BLaER1 (cell line): ENCODE results near the gene TEK.

Experiments used
- H3K27ac ChIP-seq: shearing (Covaris generic); formaldehyde crosslinking; 2 replicates; pipeline ENCODE4 v1.8.1; 2022
- H3K27me3 ChIP-seq: shearing (Covaris generic); formaldehyde crosslinking; 2 replicates; pipeline ENCODE4 v1.8.1; 2022
- H3K36me3 ChIP-seq: shearing (Covaris generic); formaldehyde crosslinking; 2 replicates; pipeline ENCODE4 v1.8.1; 2022
- H3K4me1 ChIP-seq: shearing (Covaris generic); formaldehyde crosslinking; 2 replicates; pipeline ENCODE4 v1.8.1; 2022
- H3K4me2 ChIP-seq: shearing (Covaris generic); formaldehyde crosslinking; 2 replicates; pipeline ENCODE4 v1.8.1; 2022
- H3K4me3 ChIP-seq: shearing (Covaris generic); formaldehyde crosslinking; 2 replicates; pipeline ENCODE4 v1.8.1; 2022
- H3K9ac ChIP-seq: shearing (Covaris generic); formaldehyde crosslinking; 2 replicates; pipeline ENCODE4 v1.8.1; 2022
- H3K9me3 ChIP-seq: shearing (Covaris generic); formaldehyde crosslinking; 2 replicates; pipeline ENCODE4 v1.8.1; 2022
- H4K20me1 ChIP-seq: shearing (Covaris generic); formaldehyde crosslinking; 2 replicates; pipeline ENCODE4 v1.8.1; 2022
- Cebpa-rat ChIP-seq: shearing (Covaris generic); IDR thresholded peaks from 2 replicates; pipeline ENCODE4 v1.8.1; 2022

The TEK gene

DNA sequence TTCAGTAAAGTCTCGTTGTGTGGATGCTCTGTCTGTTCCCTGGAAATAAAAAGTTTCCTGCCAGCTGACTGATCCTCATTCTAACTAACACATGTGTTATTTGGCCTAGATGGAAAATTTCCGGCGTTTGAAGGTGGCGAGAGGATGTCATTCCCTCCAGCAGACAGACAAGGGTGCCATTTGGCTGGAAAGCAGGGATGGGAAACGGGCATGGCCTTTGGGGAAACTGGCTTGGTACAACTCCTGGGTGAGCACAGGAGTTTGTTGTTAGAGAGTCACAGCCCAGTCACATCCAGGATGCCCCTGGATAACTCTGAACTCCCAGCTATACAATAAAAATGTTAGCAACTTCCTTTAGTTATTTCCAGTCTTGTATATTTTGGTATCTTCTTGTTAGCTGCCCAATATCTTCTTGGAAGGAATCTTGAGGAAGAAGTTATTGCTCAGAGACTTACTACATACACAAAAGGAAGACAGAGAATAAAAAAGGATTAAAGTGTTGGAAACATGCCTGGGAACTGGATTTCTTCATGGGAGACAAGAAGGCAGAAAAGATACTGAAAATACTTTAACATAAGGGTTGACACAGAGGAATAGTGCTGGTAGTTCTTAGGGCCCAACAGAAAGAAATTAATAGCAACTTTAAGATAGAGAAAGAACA lies 41.9 kb downstream of the TEK start:
- TF ChIP-seq Cebpa-rat = no peak
- Histone ChIP-seq H3K4me3 (no peak overlapping the region), H3K36me3 (no peaks in the 10 kb centered on the region), H3K4me2 (no peak overlapping the region), H3K9me3 (no peaks in the 10 kb centered on the region), H3K27me3 (no peaks in the 10 kb centered on the region), H3K4me1 (no peaks in the 10 kb centered on the region), H3K27ac (no peak overlapping the region), H4K20me1 (no peaks in the 10 kb centered on the region), H3K9ac (no peak overlapping the region)

DNA sequence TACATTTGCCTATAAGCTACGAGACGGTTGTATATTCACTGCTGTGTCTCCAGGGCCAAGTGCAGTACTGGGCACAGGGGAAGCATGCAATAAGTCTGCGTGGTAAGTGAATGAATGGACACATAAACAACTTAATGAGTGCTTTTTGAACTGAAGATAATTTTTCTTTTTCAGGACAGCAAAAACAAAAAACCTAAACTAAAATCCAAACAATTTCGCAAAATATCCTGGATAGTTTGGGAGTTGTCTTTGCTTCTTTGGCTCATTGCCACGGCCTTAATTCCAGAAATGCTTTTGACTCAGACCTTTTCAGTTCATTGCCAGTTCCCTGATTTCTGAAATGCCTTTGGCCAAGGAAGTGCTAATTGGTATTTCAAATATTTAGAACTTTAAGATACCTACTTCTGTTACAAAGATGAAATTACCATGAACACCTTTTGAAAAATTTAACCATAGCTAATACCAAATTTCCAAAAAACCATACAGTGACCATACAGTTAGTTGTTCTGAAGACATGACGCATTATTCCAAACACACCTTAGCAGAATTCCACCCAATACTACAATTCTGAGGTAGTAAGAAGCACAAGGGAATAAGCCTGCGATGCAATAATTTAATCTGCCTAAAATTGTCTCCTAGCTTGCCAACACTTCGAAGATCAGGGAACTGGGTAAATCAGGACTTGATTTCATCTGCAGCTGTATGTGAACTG lies 42.8 kb downstream of the TEK start:
- Histone ChIP-seq H3K27me3 (no peaks in the 10 kb centered on the region), H3K9ac (no peak overlapping the region), H3K4me1 (no peaks in the 10 kb centered on the region), H3K4me2 (no peak overlapping the region), H4K20me1 (no peaks in the 10 kb centered on the region), H3K9me3 (no peaks in the 10 kb centered on the region), H3K4me3 (no peak overlapping the region), H3K27ac (no peak overlapping the region), H3K36me3 (no peaks in the 10 kb centered on the region)
- TF ChIP-seq Cebpa-rat = no peak

DNA sequence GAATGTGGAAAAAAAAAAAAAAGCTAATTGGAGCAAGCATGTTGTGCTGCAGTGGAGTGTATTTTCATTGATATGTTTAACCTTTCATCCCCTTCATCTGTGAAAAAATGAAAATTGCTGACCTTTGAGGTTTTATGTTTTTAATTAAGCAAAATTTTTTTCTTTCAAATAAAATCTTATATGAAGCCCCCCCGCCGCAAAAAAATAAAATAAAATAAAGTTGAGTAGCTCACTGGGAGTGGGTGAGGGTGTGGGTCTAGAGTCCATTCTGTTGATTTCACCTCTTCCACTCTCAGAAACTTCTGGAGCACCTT lies 43.3 kb downstream of the TEK start:
- H3K9ac ChIP-seq = no peak overlapping the region
- H3K4me2 ChIP-seq = no peak overlapping the region
- no peak for TF ChIP-seq Cebpa-rat
- no peaks in the 10 kb centered on the region for H3K9me3 ChIP-seq
- no peak overlapping the region for H3K27ac ChIP-seq
- no peaks in the 10 kb centered on the region for H3K27me3 ChIP-seq
- no peaks in the 10 kb centered on the region for H3K4me1 ChIP-seq
- no peak overlapping the region for H3K4me3 ChIP-seq
- no peaks in the 10 kb centered on the region for H3K36me3 ChIP-seq
- H4K20me1 ChIP-seq = no peaks in the 10 kb centered on the region

DNA sequence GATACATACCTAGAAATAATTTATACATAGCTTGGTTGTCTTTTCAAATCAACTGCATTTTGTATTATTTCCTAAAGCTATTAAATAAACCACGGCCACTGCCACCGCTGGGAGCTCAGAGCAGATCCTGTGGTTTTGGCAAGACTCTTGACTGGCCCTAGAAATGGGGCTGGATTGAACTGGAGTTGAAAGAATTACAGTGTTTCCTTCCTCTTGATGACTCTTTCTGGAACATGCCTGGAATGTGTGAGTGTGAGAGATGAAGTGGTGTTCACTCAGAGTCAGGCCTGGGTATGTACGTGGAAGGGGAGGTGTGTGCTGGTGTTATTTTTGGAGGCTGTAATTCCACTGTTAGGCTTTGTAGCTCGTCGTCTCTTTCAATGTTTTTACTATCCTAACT lies 45.9 kb downstream of the TEK start:
- H3K27me3 ChIP-seq = no peaks in the 10 kb centered on the region
- H3K9ac ChIP-seq = no peak overlapping the region
- H4K20me1 ChIP-seq = no peaks in the 10 kb centered on the region
- no peaks in the 10 kb centered on the region for H3K9me3 ChIP-seq
- H3K4me2 ChIP-seq = no peak overlapping the region
- no peaks in the 10 kb centered on the region for H3K36me3 ChIP-seq
- no peak for TF ChIP-seq Cebpa-rat
- no peak overlapping the region for H3K4me3 ChIP-seq
- no peak overlapping the region for H3K27ac ChIP-seq
- H3K4me1 ChIP-seq = no peaks in the 10 kb centered on the region

DNA sequence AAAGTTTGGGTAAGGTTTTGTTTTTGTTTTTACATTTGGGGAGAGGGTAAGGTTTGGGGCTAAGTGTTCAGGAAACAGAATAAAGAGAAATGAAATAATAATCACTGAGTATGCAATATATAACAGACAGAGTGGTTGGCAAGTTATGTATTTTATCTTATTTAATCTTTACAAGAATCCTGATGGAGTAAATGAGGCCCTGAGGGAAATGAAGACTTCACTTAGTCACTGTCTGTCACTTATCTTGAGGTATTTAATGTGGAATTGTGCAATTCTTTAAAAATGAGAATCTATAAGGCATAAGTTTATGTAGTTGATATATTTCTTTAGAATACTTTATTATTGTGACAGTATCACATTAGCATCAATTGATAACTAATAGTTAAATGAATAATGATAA lies 48.1 kb downstream of the TEK start:
- Histone ChIP-seq H3K4me3 (no peak overlapping the region), H3K9me3 (no peaks in the 10 kb centered on the region), H3K9ac (no peak overlapping the region), H3K27me3 (no peaks in the 10 kb centered on the region), H3K36me3 (no peaks in the 10 kb centered on the region), H3K27ac (no peak overlapping the region), H3K4me1 (no peaks in the 10 kb centered on the region), H3K4me2 (no peak overlapping the region), H4K20me1 (no peaks in the 10 kb centered on the region)
- TF ChIP-seq Cebpa-rat = no peak

DNA sequence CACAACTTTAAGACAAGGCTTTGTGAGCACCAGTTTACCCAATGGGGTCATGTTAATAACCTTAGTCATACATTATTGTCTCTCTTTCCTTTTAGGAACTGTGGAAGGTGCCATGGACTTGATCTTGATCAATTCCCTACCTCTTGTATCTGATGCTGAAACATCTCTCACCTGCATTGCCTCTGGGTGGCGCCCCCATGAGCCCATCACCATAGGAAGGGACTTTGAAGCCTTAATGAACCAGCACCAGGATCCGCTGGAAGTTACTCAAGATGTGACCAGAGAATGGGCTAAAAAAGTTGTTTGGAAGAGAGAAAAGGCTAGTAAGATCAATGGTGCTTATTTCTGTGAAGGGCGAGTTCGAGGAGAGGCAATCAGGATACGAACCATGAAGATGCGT lies 48.7 kb downstream of the TEK start:
- Histone ChIP-seq H3K4me1 (no peaks in the 10 kb centered on the region), H3K27ac (no peak overlapping the region), H4K20me1 (no peaks in the 10 kb centered on the region), H3K27me3 (no peaks in the 10 kb centered on the region), H3K9me3 (no peaks in the 10 kb centered on the region), H3K36me3 (no peaks in the 10 kb centered on the region), H3K4me2 (no peak overlapping the region), H3K4me3 (no peak overlapping the region), H3K9ac (no peak overlapping the region)
- TF ChIP-seq Cebpa-rat = no peak

DNA sequence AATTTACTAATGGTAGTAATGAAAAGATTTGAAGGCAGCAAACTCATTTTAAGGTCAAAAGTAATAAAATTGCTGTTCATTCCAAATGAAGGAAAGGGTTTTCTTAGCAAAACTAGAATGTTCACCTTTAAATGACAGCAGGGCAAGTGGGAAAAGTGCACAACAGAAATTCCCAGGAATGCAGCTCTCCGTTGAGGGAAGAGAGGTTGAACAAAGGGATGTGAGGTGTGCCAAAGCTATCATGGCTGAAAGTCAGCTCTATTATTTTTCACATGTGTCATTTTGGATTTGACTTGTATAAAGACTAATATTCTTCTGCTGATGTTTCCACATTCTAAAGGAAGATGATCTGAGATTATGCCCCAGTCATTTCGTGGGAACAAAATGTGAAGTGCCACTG lies 51.6 kb downstream of the TEK start:
- Histone ChIP-seq H4K20me1 (no peaks in the 10 kb centered on the region), H3K9me3 (no peaks in the 10 kb centered on the region), H3K27ac (no peak overlapping the region), H3K4me3 (no peak overlapping the region), H3K27me3 (no peaks in the 10 kb centered on the region), H3K4me2 (no peak overlapping the region), H3K36me3 (no peaks in the 10 kb centered on the region), H3K9ac (no peak overlapping the region), H3K4me1 (no peaks in the 10 kb centered on the region)
- TF ChIP-seq Cebpa-rat = no peak

DNA sequence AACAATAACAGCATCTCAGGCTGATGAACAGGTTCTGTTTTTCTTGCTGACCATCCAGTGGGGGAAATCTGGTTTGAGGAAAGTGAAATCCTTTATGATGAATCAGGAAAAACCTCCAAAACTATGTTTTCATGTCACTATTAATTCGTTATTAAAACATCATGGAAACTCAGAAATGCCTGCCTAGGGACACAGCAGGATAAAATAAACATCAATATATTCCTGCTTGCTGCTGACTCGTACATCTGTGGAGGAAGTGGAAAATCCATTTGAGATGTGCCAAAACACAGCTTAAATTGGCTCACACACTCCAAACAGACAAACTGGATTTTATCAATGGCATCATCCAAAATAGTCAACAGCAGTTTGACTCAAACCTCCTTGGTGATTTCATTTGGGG lies 53.0 kb downstream of the TEK start:
- no peaks in the 10 kb centered on the region for H4K20me1 ChIP-seq
- H3K4me2 ChIP-seq = no peak overlapping the region
- H3K27ac ChIP-seq = no peak overlapping the region
- TF ChIP-seq Cebpa-rat = no peak
- H3K9ac ChIP-seq = no peak overlapping the region
- H3K36me3 ChIP-seq = no peaks in the 10 kb centered on the region
- H3K27me3 ChIP-seq = no peaks in the 10 kb centered on the region
- no peaks in the 10 kb centered on the region for H3K9me3 ChIP-seq
- H3K4me3 ChIP-seq = no peak overlapping the region
- H3K4me1 ChIP-seq = no peaks in the 10 kb centered on the region

DNA sequence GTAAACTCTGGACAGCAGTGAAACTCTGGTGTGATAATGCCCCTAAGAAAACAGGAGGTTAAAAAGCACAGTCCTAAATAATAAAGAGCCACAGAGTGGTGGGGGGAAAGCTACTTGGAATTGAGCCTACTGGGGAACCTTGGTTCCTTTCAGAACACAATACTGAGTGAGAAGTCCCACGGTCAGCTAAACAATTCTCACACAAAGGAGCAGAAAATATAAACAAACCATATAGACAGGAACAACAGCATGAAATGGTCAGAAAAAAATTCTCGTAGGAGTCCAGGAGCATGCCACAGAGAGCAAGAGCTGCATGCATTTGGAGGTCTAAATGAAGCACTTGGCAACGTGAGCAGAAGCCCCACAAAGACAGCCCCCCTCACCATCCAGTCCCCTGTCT lies 56.0 kb downstream of the TEK start:
- Histone ChIP-seq H3K27ac (no peak overlapping the region), H3K4me2 (no peak overlapping the region), H3K36me3 (no peaks in the 10 kb centered on the region), H3K27me3 (no peaks in the 10 kb centered on the region), H4K20me1 (no peaks in the 10 kb centered on the region), H3K9me3 (peaks cover 8% of the 10 kb centered on the region), H3K4me1 (no peaks in the 10 kb centered on the region), H3K4me3 (no peak overlapping the region), H3K9ac (no peak overlapping the region)
- no peak for TF ChIP-seq Cebpa-rat

DNA sequence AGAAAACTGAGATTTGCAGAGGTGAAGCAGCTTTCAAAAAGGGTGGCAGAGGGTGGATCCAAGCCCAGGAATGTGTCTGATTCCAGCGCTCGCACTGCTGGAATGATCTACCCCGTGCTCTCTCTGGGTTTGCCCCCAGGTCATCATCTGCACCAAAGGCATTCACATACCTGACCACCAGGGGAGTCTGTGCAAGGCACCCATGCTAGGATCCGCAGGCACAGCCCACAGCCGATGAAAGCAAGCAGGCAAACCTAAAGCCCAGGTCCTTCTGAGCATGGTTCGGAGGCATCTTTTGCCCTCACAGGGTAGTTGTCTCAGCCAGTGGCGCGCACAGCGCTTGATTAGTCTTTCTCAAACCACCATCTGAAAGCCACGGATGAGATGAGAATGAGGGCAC lies 56.6 kb downstream of the TEK start:
- Histone ChIP-seq H3K4me2 (no peak overlapping the region), H3K9ac (no peak overlapping the region), H3K4me1 (no peaks in the 10 kb centered on the region), H3K36me3 (no peaks in the 10 kb centered on the region), H3K9me3 (peaks cover 14% of the 10 kb centered on the region), H3K27me3 (no peaks in the 10 kb centered on the region), H3K27ac (no peak overlapping the region), H3K4me3 (no peak overlapping the region), H4K20me1 (no peaks in the 10 kb centered on the region)
- TF ChIP-seq Cebpa-rat = no peak

DNA sequence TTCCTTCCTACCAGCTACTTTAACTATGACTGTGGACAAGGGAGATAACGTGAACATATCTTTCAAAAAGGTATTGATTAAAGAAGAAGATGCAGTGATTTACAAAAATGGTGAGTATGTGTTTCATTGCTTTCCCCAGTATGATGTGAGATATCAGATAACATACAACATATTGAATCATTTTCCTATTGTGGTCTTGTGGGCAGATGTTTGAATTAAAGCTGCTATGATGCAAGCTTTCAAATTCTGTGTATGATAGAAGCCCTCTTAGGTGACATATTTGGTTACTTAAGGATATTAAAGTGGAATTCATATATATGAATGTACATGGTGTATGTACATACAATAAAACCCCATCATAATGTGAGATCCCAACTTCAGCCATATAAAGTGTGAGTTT lies 59.5 kb downstream of the TEK start:
- Histone ChIP-seq H3K4me3 (no peak overlapping the region), H3K4me2 (no peak overlapping the region), H4K20me1 (no peaks in the 10 kb centered on the region), H3K4me1 (no peaks in the 10 kb centered on the region), H3K9me3 (peaks cover 14% of the 10 kb centered on the region), H3K27ac (no peak overlapping the region), H3K36me3 (no peaks in the 10 kb centered on the region), H3K9ac (no peak overlapping the region), H3K27me3 (no peaks in the 10 kb centered on the region)
- no peak for TF ChIP-seq Cebpa-rat
